CD4-positive, alpha-beta memory T cell (primary cell): Measurements from ENCODE around the gene LARP4B. TPM values are rescaled to one million over a fixed set of nuclear protein-coding genes. Genes with fewer than 3 reads are reported as not detected.
A peak's percentile ranks its signal among the peaks of the same experiment; 100 is the strongest.

Source experiments
- CTCF ChIA-PET: fragments of 350-600 bp; sonication (Branson Sonifier 250); formaldehyde crosslinking; loops from one replicate; lab custom pipeline; 2021; ENCODE audit warnings: inconsistent platforms; ENCODE audit not compliant: partially characterized antibody; lab: Charles Lee
- POLR2A ChIA-PET: fragments of 350-600 bp; sonication (Branson Sonifier 250); formaldehyde crosslinking; loops from one replicate; lab custom pipeline; 2021; ENCODE audit not compliant: partially characterized antibody; lab: Charles Lee
- DNase-seq, 5 donors: peaks; one replicate each; pipeline versions ENCODE4 v3.0.0 to v3.0.0-alpha.2; 2020 to 2022; ENCODE audit warnings: mixed read lengths in 1 of 5
- H3K27ac ChIP-seq: one replicate; pipeline ENCODE4 v1.7.0; 2013; ENCODE audit warnings: low read depth, low read length
- H3K27me3 ChIP-seq: 2 replicates; pipeline ENCODE4 v1.7.0; 2013; ENCODE audit warnings: mild to moderate bottlenecking, low read length, moderate library complexity; ENCODE audit not compliant: insufficient read depth
- H3K36me3 ChIP-seq: 2 replicates; pipeline ENCODE4 v1.7.0; 2013; ENCODE audit warnings: mild to moderate bottlenecking, low read length, moderate library complexity; ENCODE audit not compliant: insufficient read depth
- H3K4me1 ChIP-seq: 2 replicates; pipeline ENCODE4 v1.7.0; 2013; ENCODE audit warnings: mild to moderate bottlenecking, low read length, moderate library complexity; ENCODE audit not compliant: insufficient read depth
- H3K4me3 ChIP-seq, 2 donors: one replicate each; pipeline ENCODE4 v1.7.0; 2013; ENCODE audit warnings: low read length in 2 of 2, mild to moderate bottlenecking in 1 of 2
- H3K9me3 ChIP-seq, 2 donors: one replicate each; pipeline ENCODE4 v1.7.0; 2013; ENCODE audit warnings: low read length in 2 of 2, control low read depth in 1 of 2; ENCODE audit not compliant: control insufficient read depth in 1 of 2
- H3K27ac Mint-ChIP-seq, 7 donors: one replicate each; pipeline ENCODE4 v1.8.0; 2020 to 2021; ENCODE audit warnings: mixed read lengths in 7 of 7, mild to moderate bottlenecking in 6 of 7, inconsistent platforms in 3 of 7, moderate library complexity in 3 of 7
- H3K27me3 Mint-ChIP-seq, 2 donors: one replicate each; pipeline ENCODE4 v1.8.0; 2020 to 2021; ENCODE audit warnings: mixed read lengths in 2 of 2
- H3K36me3 Mint-ChIP-seq, 2 donors: one replicate each; pipeline ENCODE4 v1.8.0; 2020 to 2021; ENCODE audit warnings: mixed read lengths in 2 of 2, inconsistent platforms in 1 of 2, mild to moderate bottlenecking in 1 of 2
- H3K4me1 Mint-ChIP-seq, 4 donors: one replicate each; pipeline ENCODE4 v1.8.0; 2020 to 2021; ENCODE audit warnings: mixed read lengths in 4 of 4, mild to moderate bottlenecking in 1 of 4
- H3K4me3 Mint-ChIP-seq, 8 donors: one replicate each; pipeline ENCODE4 v1.8.0; 2020 to 2021; ENCODE audit warnings: mixed read lengths in 8 of 8, mild to moderate bottlenecking in 7 of 8, moderate library complexity in 6 of 8, inconsistent platforms in 3 of 8
- H3K9me3 Mint-ChIP-seq, 8 donors: one replicate each; pipeline ENCODE4 v1.8.0; 2020 to 2021; ENCODE audit warnings: mixed read lengths in 8 of 8, mild to moderate bottlenecking in 5 of 8, inconsistent platforms in 3 of 8, moderate library complexity in 1 of 8
- intact Hi-C: fragments of 100-400 bp; cut with micrococcal nuclease; formaldehyde crosslinking; loops from one replicate; pipeline ENCODE4 v1.15.1; 2023
- polyA plus RNA-seq, 2 donors: library from polyadenylated mRNA; unstranded; fragments of 300-500 nt; fragmentation: Illumina TruSeq; gene quantifications; one replicate each; pipeline ENCODE4 v1.2.3, GENCODE V29; 2021
- total RNA-seq, 2 experiments: library from RNA; stranded (reverse); gene quantifications; one replicate each; pipeline ENCODE4 v1.2.3, GENCODE V29; 2021

The LARP4B gene
- total and polyA plus RNA-seq, 4 experiments from 2014 or later, result 13.0 to 99.7 (median 61.9) TPM

GRCh38 chr10:896982-897381 lies 34.5 kb downstream of the LARP4B start:
- Mint-ChIP-seq H3K27ac (peak overlapping the region in 1 of 7 donors; percentile 22), H3K4me3 (no peak overlapping the region), H3K36me3 (peaks cover 6% of the 10 kb centered on the region in 2 donors), H3K4me1 (peaks cover 38 to 62% (median 53%) of the 10 kb centered on the region in 4 donors), H3K27me3 (no peaks in the 10 kb centered on the region), H3K9me3 (no peaks in the 10 kb centered on the region)
- no peaks in the 10 kb centered on the region for H3K27me3 ChIP-seq
- intact Hi-C loops, result no loop called here
- ChIA-PET CTCF (no interaction called here), POLR2A (interaction anchor here (0.6 kb wide), 1 partner anchor 10 kb away, joined by 3 read pairs; no protein-coding TSS in a partner anchor)
- no peak for DNase-seq
- H3K36me3 ChIP-seq, result no peaks in the 10 kb centered on the region
- H3K4me3 ChIP-seq, result no peak overlapping the region
- H3K27ac ChIP-seq, result no peak overlapping the region
- no peaks in the 10 kb centered on the region for H3K9me3 ChIP-seq
- peaks cover 20% of the 10 kb centered on the region for H3K4me1 ChIP-seq

GRCh38 chr10:895324-895723 lies 36.2 kb downstream of the LARP4B start:
- Histone ChIP-seq H3K4me1 (peaks cover 23% of the 10 kb centered on the region), H3K36me3 (no peaks in the 10 kb centered on the region), H3K27me3 (no peaks in the 10 kb centered on the region), H3K27ac (no peak overlapping the region), H3K4me3 (no peak overlapping the region), H3K9me3 (no peaks in the 10 kb centered on the region)
- H3K4me1 Mint-ChIP-seq, result peaks cover 36 to 54% (median 48%) of the 10 kb centered on the region in 4 donors
- no peak for DNase-seq
- intact Hi-C loops, result no loop called here
- no peaks in the 10 kb centered on the region for H3K9me3 Mint-ChIP-seq
- ChIA-PET CTCF (interaction anchor here (0.9 to 1.2 kb wide), 2 partner anchors 11 to 12 kb away, joined by 3 to 4 read pairs; no protein-coding TSS in a partner anchor), POLR2A (no interaction called here)
- H3K27me3 Mint-ChIP-seq, result no peaks in the 10 kb centered on the region
- no peak overlapping the region for H3K27ac Mint-ChIP-seq
- H3K36me3 Mint-ChIP-seq, result no peaks in the 10 kb centered on the region
- H3K4me3 Mint-ChIP-seq, result no peak overlapping the region

- Histone ChIP-seq H3K27me3 (no peaks in the 10 kb centered on the region), H3K9me3 (no peaks in the 10 kb centered on the region), H3K36me3 (peaks cover 34% of the 10 kb centered on the region), H3K4me1 (no peaks in the 10 kb centered on the region), H3K4me3 (no peak overlapping the region), H3K27ac (no peak overlapping the region)
- DNase-seq, result no peak
- H3K4me3 Mint-ChIP-seq, result no peak overlapping the region
- no peak overlapping the region for H3K27ac Mint-ChIP-seq
- intact Hi-C loops, result no loop called here
- peaks cover 15 to 28% (median 22%) of the 10 kb centered on the region in 4 donors for H3K4me1 Mint-ChIP-seq
- H3K27me3 Mint-ChIP-seq, result no peaks in the 10 kb centered on the region
- POLR2A ChIA-PET, result no interaction called here
- peaks cover 42 to 72% of the 10 kb centered on the region in 2 donors for H3K36me3 Mint-ChIP-seq
- CTCF ChIA-PET, result no interaction called here
- H3K9me3 Mint-ChIP-seq, result no peaks in the 10 kb centered on the region
Observed at GRCh38 chr10:878895-879294, 52.6 kb downstream of the LARP4B start.

GRCh38 chr10:878333-878759 lies 53.2 kb downstream of the LARP4B start:
- H3K27ac ChIP-seq, result no peak overlapping the region
- Mint-ChIP-seq H3K27me3 (no peaks in the 10 kb centered on the region), H3K4me3 (no peak overlapping the region), H3K27ac (peak overlapping the region in 2 of 7 donors; percentile 29 to 70), H3K9me3 (no peaks in the 10 kb centered on the region), H3K36me3 (peaks cover 39 to 75% of the 10 kb centered on the region in 2 donors), H3K4me1 (peaks cover 15 to 28% (median 22%) of the 10 kb centered on the region in 4 donors)
- H3K27me3 ChIP-seq, result no peaks in the 10 kb centered on the region
- H3K36me3 ChIP-seq, result peaks cover 34% of the 10 kb centered on the region
- intact Hi-C loops, result no loop called here
- no peak for DNase-seq
- ChIA-PET POLR2A (no interaction called here), CTCF (no interaction called here)
- H3K9me3 ChIP-seq, result no peaks in the 10 kb centered on the region
- H3K4me3 ChIP-seq, result no peak overlapping the region
- no peaks in the 10 kb centered on the region for H3K4me1 ChIP-seq

- Mint-ChIP-seq H3K36me3 (peaks cover 39 to 77% of the 10 kb centered on the region in 2 donors), H3K4me3 (no peak overlapping the region), H3K9me3 (no peaks in the 10 kb centered on the region), H3K27me3 (no peaks in the 10 kb centered on the region), H3K27ac (no peak overlapping the region), H3K4me1 (peaks cover 19 to 34% (median 31%) of the 10 kb centered on the region in 4 donors)
- Histone ChIP-seq H3K9me3 (no peaks in the 10 kb centered on the region), H3K4me1 (no peaks in the 10 kb centered on the region), H3K36me3 (peaks cover 37% of the 10 kb centered on the region), H3K27me3 (no peaks in the 10 kb centered on the region), H3K27ac (no peak overlapping the region), H3K4me3 (no peak overlapping the region)
- no peak for DNase-seq
- intact Hi-C loops, result no loop called here
- ChIA-PET POLR2A (no interaction called here), CTCF (no interaction called here)
Observed at GRCh38 chr10:876438-876837, 55.1 kb downstream of the LARP4B start.

GRCh38 chr10:873020-873419 lies 58.5 kb downstream of the LARP4B start:
- H3K4me3 ChIP-seq, result no peak overlapping the region
- CTCF ChIA-PET, result no interaction called here
- no peak for DNase-seq
- no peak overlapping the region for H3K27ac ChIP-seq
- no peaks in the 10 kb centered on the region for H3K27me3 ChIP-seq
- H3K4me1 ChIP-seq, result no peaks in the 10 kb centered on the region
- Mint-ChIP-seq H3K27me3 (no peaks in the 10 kb centered on the region), H3K4me1 (peaks cover 26 to 43% (median 40%) of the 10 kb centered on the region in 4 donors), H3K27ac (peak overlapping the region in 3 of 7 donors; percentile 1 to 38 (median 35)), H3K36me3 (peaks cover 32 to 75% of the 10 kb centered on the region in 2 donors), H3K9me3 (no peaks in the 10 kb centered on the region), H3K4me3 (no peak overlapping the region)
- H3K9me3 ChIP-seq, result no peaks in the 10 kb centered on the region
- peaks cover 14% of the 10 kb centered on the region for H3K36me3 ChIP-seq
- intact Hi-C loops, result no loop called here
- POLR2A ChIA-PET, result no interaction called here

- POLR2A ChIA-PET, result no interaction called here
- H3K36me3 ChIP-seq, result peaks cover 12% of the 10 kb centered on the region
Observed at GRCh38 chr10:871951-872403, 59.5 kb downstream of the LARP4B start.

More at GRCh38 chr10:871951-872403, 59.5 kb downstream of the LARP4B start:
- Mint-ChIP-seq H3K36me3 (peaks cover 28 to 69% of the 10 kb centered on the region in 2 donors), H3K4me3 (no peak overlapping the region), H3K9me3 (no peaks in the 10 kb centered on the region), H3K27me3 (no peaks in the 10 kb centered on the region), H3K4me1 (peaks cover 24 to 44% (median 39%) of the 10 kb centered on the region in 4 donors), H3K27ac (peak overlapping the region in 2 of 7 donors; percentile 27 to 30)
- no peak for DNase-seq
- no peaks in the 10 kb centered on the region for H3K9me3 ChIP-seq
- intact Hi-C loops, result no loop called here
- CTCF ChIA-PET, result no interaction called here
- no peak overlapping the region for H3K4me3 ChIP-seq
- H3K27ac ChIP-seq, result no peak overlapping the region
- no peaks in the 10 kb centered on the region for H3K4me1 ChIP-seq
- no peaks in the 10 kb centered on the region for H3K27me3 ChIP-seq
